Naive B cell (primary cell): Measurements from ENCODE around the gene LRRC8B. TPM values are rescaled to one million over a fixed set of nuclear protein-coding genes. Genes with fewer than 3 reads are reported as not detected.
"Not testable (repeated sequence)": the region's sequence is repeated elsewhere in the genome, so short reads cannot be mapped to it uniquely, and the experiment has no call there.

ENCODE experiments used
- ATAC-seq, 2 donors: fragments of 150-1000 bp; cut with Tn5 transposase; 2 replicates each; pipeline ENCODE4 v1.10.0; 2021; ENCODE audit warnings: low read depth in 2 of 2, mild to moderate bottlenecking in 2 of 2, moderate library complexity in 2 of 2
- DNase-seq: peaks from one replicate; pipeline ENCODE4 v3.0.0; 2022
- H3K27ac Mint-ChIP-seq, 6 donors: one replicate each; pipeline ENCODE4 v1.8.0; 2020 to 2022; ENCODE audit warnings: mild to moderate bottlenecking in 6 of 6, mixed read lengths in 6 of 6, moderate library complexity in 5 of 6, inconsistent platforms in 2 of 6
- H3K27me3 Mint-ChIP-seq, 3 donors: one replicate each; pipeline ENCODE4 v1.8.0; 2021 to 2022; ENCODE audit warnings: mixed read lengths in 3 of 3, mild to moderate bottlenecking in 1 of 3
- H3K36me3 Mint-ChIP-seq, 2 donors: one replicate each; pipeline ENCODE4 v1.8.0; 2020 to 2022; ENCODE audit warnings: mixed read lengths in 2 of 2, inconsistent platforms in 1 of 2, mild to moderate bottlenecking in 1 of 2
- H3K4me1 Mint-ChIP-seq, 3 donors: one replicate each; pipeline ENCODE4 v1.8.0; 2020 to 2022; ENCODE audit warnings: mixed read lengths in 3 of 3, inconsistent platforms in 1 of 3, mild to moderate bottlenecking in 1 of 3, moderate library complexity in 1 of 3
- H3K4me3 Mint-ChIP-seq, 8 donors: one replicate each; pipeline ENCODE4 v1.8.0; 2020 to 2022; ENCODE audit warnings: mild to moderate bottlenecking in 8 of 8, mixed read lengths in 8 of 8, moderate library complexity in 8 of 8, inconsistent platforms in 2 of 8
- H3K9me3 Mint-ChIP-seq, 7 donors: one replicate each; pipeline ENCODE4 v1.8.0; 2020 to 2022; ENCODE audit warnings: mixed read lengths in 7 of 7, mild to moderate bottlenecking in 5 of 7, inconsistent platforms in 2 of 7, moderate library complexity in 1 of 7
- polyA plus RNA-seq, 6 donors: library from polyadenylated mRNA; unstranded; fragments of 300-500 nt; fragmentation: Illumina TruSeq; gene quantifications; one replicate each; pipeline ENCODE4 v1.2.3, GENCODE V29; 2021; ENCODE audit warnings: low read depth in 6 of 6

LRRC8B gene
- polyA plus RNA-seq, 6 donors from 2014 or later, result 5.3 to 11.7 (median 9.6) TPM

DNA sequence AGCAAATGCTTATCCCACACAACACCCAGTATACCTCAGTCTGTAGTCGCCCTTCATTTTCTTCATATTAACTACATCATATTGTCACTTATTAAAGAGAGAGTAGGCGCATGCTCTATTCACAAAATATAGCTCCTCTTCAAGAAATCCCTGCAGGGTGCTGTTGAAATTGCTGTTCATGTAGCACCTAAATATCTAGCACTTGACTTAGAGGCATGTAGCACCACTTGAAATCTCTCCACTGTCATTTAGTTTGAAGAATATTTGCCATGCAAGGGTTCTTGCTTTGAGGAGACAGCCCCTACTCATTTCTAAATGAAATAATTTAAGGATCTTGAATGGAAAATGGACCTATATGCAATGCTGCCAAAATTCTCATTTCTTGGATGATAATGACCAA is 20.9 kb upstream of the LRRC8B start:
- Mint-ChIP-seq H3K36me3 (peaks cover 8% of the 10 kb centered on the region in 2 donors), H3K27me3 (no peaks in the 10 kb centered on the region), H3K27ac (no peak overlapping the region), H3K4me1 (no peaks in the 10 kb centered on the region), H3K9me3 (peaks cover 0 to 7% (median 6%) of the 10 kb centered on the region in 7 donors), H3K4me3 (no peak overlapping the region)
- no peak for DNase-seq
- ATAC-seq, result no peak

DNA sequence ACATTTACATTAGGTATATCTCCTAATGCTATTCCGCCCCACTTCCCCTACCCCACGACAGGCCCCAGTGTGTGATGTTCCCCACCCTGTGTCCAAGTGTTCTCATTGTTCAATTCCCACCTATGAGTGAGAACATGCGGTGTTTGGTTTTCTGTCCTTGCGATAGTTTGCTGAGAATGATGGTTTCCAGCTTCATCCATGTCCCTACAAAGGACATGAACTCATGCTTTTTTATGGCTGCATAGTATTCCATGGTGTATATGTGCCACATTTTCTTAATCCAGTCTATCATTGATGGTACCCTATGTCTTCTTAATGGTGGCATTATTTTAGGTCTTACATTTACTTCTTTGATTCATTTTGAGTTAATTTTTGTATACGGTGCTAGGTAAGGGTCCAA is 14.6 kb upstream of the LRRC8B start:
- not testable (repeated sequence) for H3K4me3 Mint-ChIP-seq, H3K36me3 Mint-ChIP-seq, ATAC-seq, H3K27me3 Mint-ChIP-seq, DNase-seq, H3K4me1 Mint-ChIP-seq, H3K27ac Mint-ChIP-seq
- H3K9me3 Mint-ChIP-seq, result peaks cover 0 to 18% (median 10%) of the 10 kb centered on the region in 7 donors

DNA sequence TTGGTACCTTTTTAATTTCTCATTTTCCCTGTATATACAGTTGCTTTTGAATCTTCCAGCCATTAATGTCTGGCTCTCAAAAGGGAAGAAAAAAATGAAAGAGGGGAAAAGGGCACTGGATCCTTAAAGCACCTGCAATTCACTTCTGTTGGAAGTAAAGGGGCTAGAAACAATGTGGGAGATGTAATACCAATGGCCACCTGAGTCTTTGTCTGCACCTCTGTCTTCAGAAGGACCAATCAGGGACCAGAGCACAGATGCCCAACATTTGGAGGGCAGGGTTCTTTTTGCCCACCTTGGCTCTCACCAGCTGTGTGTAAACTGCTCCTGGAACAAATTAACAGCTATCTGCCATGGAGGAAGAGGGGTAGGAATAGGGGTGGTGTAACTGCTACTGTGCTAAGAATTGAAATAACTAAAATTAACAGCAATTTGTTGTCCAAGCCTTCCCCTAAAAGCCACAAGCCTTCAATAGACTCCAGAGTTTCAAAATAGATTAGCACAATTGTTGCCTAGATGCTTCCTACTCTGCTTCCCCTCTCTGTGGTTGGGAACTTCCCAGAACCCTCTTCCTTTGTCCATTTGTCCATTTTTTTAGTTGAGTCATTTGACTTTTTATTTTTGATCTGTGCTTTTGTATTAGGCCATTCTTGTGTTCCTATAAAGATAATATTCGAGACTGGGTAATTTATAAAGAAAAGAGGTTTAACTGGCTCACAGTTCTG is 11.5 kb upstream of the LRRC8B start:
- peaks cover 0 to 15% (median 7%) of the 10 kb centered on the region in 7 donors for H3K9me3 Mint-ChIP-seq
- DNase-seq (no peak), ATAC-seq (no peak)
- H3K27me3 Mint-ChIP-seq, result peaks cover 0 to 10% (median 0%) of the 10 kb centered on the region in 3 donors
- peaks cover 2 to 4% of the 10 kb centered on the region in 2 donors for H3K36me3 Mint-ChIP-seq
- H3K27ac Mint-ChIP-seq, result no peak overlapping the region
- H3K4me3 Mint-ChIP-seq, result no peak overlapping the region
- H3K4me1 Mint-ChIP-seq, result no peaks in the 10 kb centered on the region

DNA sequence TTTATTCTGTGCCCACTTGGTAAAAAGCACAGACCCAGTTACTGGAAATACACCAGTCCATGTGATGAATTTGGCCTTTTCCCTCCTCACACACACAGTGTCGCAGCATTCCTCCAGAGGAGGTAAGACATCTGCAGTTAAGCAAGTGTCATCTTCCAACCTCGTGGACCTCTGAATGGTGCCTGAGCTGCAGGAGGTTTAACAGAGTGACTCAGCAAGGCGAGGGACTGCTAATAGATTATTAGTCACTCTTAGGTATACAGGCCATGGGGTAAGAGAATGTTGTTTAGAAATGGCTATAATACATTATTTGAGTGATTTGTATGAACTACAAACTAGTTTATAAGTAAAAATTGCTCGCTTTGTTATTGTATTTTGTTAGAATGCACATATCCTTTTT is 8.6 kb upstream of the LRRC8B start:
- Mint-ChIP-seq H3K9me3 (peaks cover 0 to 3% (median 0%) of the 10 kb centered on the region in 7 donors), H3K27ac (no peak overlapping the region), H3K27me3 (peaks cover 0 to 10% (median 0%) of the 10 kb centered on the region in 3 donors), H3K4me1 (peaks cover 0 to 4% (median 0%) of the 10 kb centered on the region in 3 donors), H3K36me3 (no peaks in the 10 kb centered on the region), H3K4me3 (peak overlapping the region in 1 of 8 donors; percentile 0)
- ATAC-seq (no peak), DNase-seq (no peak)

DNA sequence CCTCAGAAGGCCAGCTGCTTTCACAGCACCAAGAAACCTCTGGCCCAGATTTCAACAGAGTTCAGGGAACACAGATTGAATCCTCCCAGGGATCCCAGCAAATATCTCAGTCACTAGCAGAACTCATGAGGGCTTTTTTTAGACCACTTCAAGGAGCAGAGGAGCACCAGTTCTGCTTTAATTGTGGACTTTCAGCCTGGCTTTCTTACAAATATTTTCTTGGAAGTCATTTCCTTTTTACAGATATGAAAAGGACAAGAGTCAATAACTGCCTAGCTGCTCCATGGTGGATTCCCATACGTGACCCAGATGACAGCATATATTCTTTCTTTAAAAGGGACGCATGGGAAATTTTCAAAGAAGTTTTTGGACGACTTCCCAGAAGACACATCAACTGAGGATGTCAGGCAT is 6.4 kb upstream of the LRRC8B start:
- Mint-ChIP-seq H3K27ac (no peak overlapping the region), H3K4me3 (no peak overlapping the region), H3K9me3 (peaks cover 0 to 4% (median 0%) of the 10 kb centered on the region in 7 donors), H3K4me1 (peaks cover 0 to 4% (median 0%) of the 10 kb centered on the region in 3 donors), H3K36me3 (no peaks in the 10 kb centered on the region), H3K27me3 (peaks cover 0 to 10% (median 0%) of the 10 kb centered on the region in 3 donors)
- ATAC-seq (no peak), DNase-seq (no peak)

DNA sequence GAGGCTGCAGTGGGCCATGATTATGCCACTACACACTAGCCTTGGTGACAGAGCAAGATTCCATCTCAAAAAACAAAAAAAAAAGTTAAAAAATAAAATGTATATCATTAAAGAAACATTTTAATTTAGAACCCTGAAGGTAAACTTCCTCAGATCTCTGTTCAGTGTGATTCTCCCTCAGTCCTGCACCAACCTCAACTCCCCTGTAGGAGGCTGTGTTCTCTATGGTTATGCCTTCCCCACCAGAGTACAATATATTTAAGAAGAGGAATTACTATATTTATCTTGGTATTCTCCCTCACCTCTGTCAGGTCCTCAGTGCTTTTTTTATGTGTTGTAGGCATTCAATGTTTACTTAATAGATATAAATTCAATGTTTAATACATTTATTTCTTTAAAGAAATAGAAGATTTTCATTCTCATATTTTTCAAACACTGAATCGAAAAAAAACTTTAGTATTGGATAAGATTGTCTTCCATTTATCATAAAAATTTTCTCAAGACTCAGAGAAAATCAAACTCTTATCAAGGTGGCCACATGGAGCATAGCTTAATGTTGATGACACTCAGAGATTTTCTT is 4.8 kb upstream of the LRRC8B start:
- Mint-ChIP-seq H3K4me1 (peaks cover 6 to 11% (median 9%) of the 10 kb centered on the region in 3 donors), H3K36me3 (no peaks in the 10 kb centered on the region), H3K27ac (no peak overlapping the region), H3K27me3 (peaks cover 0 to 4% (median 0%) of the 10 kb centered on the region in 3 donors), H3K9me3 (peaks cover 0 to 4% (median 0%) of the 10 kb centered on the region in 7 donors), H3K4me3 (no peak overlapping the region)
- DNase-seq, result peak; percentile 52
- ATAC-seq, result peak; percentile 34 to 41

DNA sequence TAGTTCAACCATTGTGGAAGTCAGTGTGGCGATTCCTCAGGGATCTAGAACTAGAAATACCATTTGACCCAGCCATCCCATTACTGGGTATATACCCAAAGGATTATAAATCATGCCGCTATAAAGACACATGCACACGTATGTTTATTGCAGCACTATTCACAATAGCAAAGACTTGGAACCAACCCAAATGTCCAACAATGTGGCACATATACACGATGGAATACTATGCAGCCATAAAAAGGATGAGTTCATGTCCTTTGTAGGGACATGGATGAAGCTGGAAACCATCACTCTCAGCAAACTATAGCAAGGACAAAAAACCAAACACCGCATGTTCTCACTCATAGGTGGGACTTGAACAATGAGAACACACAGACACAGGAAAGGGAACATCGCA is 2.7 kb upstream of the LRRC8B start:
- H3K36me3 Mint-ChIP-seq, result not testable (repeated sequence)
- peak overlapping the region in 1 of 8 donors; percentile 32 for H3K4me3 Mint-ChIP-seq

DNA sequence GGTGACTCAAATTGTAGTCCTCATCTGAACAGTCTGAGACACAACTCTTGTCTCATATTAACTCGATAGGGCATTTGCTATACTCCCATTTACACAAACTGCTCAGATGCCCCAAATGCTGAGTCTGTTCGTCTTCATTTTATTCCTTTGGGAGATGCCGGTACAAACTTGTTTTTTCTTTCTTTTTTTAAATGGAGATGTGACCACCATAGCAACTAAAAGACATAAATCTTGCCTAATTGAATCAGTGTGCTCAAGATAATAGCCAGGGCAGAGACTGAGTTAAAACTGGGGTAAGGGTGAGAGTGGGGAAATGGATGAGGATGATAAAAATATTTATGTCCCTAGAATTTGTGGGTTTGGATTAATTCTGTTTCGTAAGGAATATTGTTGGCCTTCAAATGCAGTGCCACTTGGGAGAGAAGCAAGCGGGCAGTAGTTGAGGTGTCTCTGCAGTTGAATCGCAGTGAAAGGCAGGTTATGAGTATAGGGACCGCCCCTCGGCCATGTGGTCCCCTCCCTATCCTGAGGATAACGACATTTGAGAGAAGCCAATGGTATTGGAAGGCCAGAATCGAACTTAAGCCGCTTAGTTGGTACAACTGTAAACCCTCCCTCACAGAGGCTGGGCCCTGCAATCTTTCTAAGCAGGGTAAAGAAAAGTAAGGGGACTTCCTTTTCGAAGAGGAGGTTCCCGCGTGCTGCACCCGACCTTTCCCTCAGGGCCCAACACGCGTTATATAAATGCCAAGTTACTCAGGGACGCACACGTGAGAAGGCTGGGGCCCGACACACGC is 859 bp upstream of the LRRC8B start:
- DNase-seq (peak; percentile 65), ATAC-seq (peak; percentile 59 to 60)
- peaks cover 15 to 23% (median 17%) of the 10 kb centered on the region in 3 donors for H3K4me1 Mint-ChIP-seq
- peaks cover 0 to 4% (median 0%) of the 10 kb centered on the region in 7 donors for H3K9me3 Mint-ChIP-seq
- peak overlapping the region in 5 of 6 donors; percentile 50 to 97 (median 96) for H3K27ac Mint-ChIP-seq
- no peaks in the 10 kb centered on the region for H3K27me3 Mint-ChIP-seq
- peak overlapping the region in 6 of 8 donors; percentile 85 to 95 (median 91) for H3K4me3 Mint-ChIP-seq
- H3K36me3 Mint-ChIP-seq, result no peaks in the 10 kb centered on the region

More for the DNA sequence above, 2.7 kb upstream of the LRRC8B start:
- not testable (repeated sequence) for H3K27me3 Mint-ChIP-seq, H3K27ac Mint-ChIP-seq, ATAC-seq, H3K9me3 Mint-ChIP-seq, DNase-seq
- peaks cover 15 to 23% (median 17%) of the 10 kb centered on the region in 3 donors for H3K4me1 Mint-ChIP-seq

DNA sequence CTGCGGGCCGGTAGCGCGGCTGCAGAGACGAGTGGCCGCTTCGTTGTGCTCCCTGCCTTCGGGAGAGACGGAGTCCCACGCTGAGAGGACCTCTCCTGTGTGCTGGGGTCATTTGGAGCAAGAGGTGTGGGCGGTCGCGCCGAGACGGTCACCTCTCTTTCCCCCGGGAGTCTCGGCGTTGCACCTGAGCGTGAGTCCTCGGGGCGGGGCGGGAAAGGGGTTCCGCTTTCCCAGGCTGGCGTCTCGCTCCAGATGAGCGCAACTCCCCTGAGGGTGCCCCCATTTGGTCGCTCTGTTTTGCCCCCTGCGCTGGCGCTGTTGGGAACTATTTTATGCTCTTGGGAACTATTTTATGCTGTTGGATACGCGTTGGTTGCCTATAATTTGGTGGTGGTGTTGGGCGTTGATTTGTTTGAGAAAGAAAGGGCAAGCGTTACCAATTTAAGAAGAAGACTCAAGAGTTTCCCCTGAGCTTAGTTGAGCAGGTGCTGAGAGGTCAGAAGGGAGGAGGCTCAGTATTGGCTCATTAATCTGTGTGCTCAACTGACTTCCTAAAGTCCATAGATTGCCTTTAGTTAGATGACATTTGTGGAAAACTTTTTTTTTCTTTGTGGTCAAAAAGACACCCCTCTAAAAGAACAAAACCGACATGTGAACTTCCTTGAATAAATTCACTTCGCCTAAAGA is 683 bp downstream of the LRRC8B start:
- no peaks in the 10 kb centered on the region for H3K27me3 Mint-ChIP-seq
- peak; percentile 58 for DNase-seq
- peaks cover 11 to 23% (median 17%) of the 10 kb centered on the region in 3 donors for H3K4me1 Mint-ChIP-seq
- H3K36me3 Mint-ChIP-seq, result no peaks in the 10 kb centered on the region
- peaks cover 0 to 4% (median 0%) of the 10 kb centered on the region in 7 donors for H3K9me3 Mint-ChIP-seq
- peak overlapping the region in 6 of 8 donors; percentile 85 to 99 (median 91) for H3K4me3 Mint-ChIP-seq
- peak; percentile 28 to 31 for ATAC-seq
- peak overlapping the region in 5 of 6 donors; percentile 88 to 99 (median 94) for H3K27ac Mint-ChIP-seq

DNA sequence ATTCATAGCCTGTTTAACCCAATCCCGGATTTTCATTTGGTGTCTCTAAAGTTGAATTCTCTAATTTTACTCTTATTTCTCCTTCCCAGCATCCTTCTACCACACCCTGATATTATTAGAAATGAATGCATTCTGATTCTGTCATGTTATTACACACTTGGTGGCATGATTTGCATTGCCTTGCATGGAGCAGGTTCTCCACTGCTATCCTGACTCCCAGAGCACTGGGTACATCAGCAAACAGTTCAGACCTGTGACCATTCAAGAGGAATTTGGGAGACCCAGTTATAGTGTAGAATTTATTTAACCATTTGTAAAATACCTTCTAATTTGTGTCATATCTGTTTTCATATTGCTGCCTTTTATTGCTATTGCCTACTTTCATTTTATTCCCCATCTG is 2.6 kb downstream of the LRRC8B start:
- Mint-ChIP-seq H3K9me3 (peaks cover 0 to 4% (median 0%) of the 10 kb centered on the region in 7 donors), H3K4me1 (peaks cover 16 to 29% (median 21%) of the 10 kb centered on the region in 3 donors), H3K27me3 (no peaks in the 10 kb centered on the region), H3K36me3 (peaks cover 5% of the 10 kb centered on the region in 2 donors), H3K27ac (peak overlapping the region in 1 of 6 donors; percentile 85), H3K4me3 (no peak overlapping the region)
- DNase-seq, result no peak
- ATAC-seq, result no peak

DNA sequence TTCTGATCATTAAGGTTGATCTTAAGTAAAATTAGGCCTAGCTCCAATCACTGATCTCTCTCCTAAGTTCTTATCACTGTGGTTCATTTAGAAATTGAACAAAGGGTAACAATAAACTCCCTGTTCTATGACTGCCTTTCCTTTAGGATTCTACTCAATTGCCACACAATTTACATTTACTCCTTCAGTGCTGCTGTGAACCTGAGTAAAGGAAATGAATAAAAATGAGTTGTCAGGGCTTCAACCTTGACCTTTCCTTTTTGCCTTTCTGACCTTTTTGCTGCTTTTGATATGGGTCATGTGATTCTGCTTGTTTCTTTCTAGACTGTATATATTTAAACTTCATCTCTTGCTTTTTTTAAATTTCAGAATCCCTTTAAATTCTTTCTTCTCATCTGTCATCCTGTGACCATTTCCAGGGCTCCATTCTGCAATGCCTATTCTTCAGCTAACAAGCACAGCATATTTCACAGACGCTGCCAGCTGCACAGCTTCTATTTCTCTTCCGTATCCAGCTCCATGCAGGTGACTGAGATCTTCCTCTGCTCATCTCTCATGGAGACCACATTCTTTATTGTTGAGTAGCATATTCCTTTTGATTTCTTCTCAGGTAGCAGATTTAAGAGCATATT is 3.2 kb downstream of the LRRC8B start:
- H3K9me3 Mint-ChIP-seq, result no peaks in the 10 kb centered on the region
- H3K27ac Mint-ChIP-seq, result no peak overlapping the region
- H3K36me3 Mint-ChIP-seq, result peaks cover 6 to 8% of the 10 kb centered on the region in 2 donors
- H3K27me3 Mint-ChIP-seq, result no peaks in the 10 kb centered on the region
- ATAC-seq (no peak), DNase-seq (no peak)
- no peak overlapping the region for H3K4me3 Mint-ChIP-seq
- H3K4me1 Mint-ChIP-seq, result peaks cover 19 to 33% (median 21%) of the 10 kb centered on the region in 3 donors

DNA sequence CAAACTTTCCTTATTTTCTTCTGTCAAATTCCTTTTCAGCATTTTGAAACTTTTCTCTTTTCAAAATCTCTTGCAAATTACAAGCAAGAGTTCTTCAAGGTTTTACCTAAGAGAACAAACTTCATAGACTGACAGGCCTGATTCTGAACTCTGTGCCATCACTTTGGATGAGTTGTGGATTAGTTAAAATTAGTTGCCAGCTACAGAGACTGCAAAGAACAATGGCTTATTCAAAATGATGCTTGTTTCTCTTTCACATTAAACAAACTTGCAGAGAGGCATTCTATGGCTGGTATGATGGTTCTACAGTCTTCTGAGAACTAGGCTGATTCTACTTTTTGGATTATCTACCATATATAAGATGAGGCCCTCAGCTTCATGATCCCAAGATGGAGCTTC is 3.8 kb downstream of the LRRC8B start:
- ATAC-seq (no peak), DNase-seq (no peak)
- Mint-ChIP-seq H3K4me3 (no peak overlapping the region), H3K36me3 (peaks cover 6 to 8% of the 10 kb centered on the region in 2 donors), H3K4me1 (peaks cover 21 to 38% (median 24%) of the 10 kb centered on the region in 3 donors), H3K27me3 (no peaks in the 10 kb centered on the region), H3K9me3 (no peaks in the 10 kb centered on the region), H3K27ac (no peak overlapping the region)
